Epithelial cell of esophagus (primary cell): ENCODE measurements around the gene POR.
"Not testable (repeated sequence)": the region's sequence is repeated elsewhere in the genome, so short reads cannot be mapped to it uniquely, and the experiment has no call there.

ENCODE experiments used
- DNase-seq: peaks from one replicate; pipeline ENCODE4 v3.0.0; 2010; ENCODE audit warnings: low read depth
- H3K4me3 ChIP-seq: 2 replicates; pipeline ENCODE4 v1.5.1; 2011; ENCODE audit warnings: mild to moderate bottlenecking, low read length, control low read depth
- TF ChIP-seq, protein P1 (sequence below): IDR thresholded peaks from 2 replicates; pipeline ENCODE4 v1.5.1; 2011; ENCODE audit warnings: low read depth, mild to moderate bottlenecking, low read length, control low read depth, inconsistent platforms; ENCODE audit not compliant: insufficient read depth; ENCODE audit errors: missing control alignments

The POR gene

DNA sequence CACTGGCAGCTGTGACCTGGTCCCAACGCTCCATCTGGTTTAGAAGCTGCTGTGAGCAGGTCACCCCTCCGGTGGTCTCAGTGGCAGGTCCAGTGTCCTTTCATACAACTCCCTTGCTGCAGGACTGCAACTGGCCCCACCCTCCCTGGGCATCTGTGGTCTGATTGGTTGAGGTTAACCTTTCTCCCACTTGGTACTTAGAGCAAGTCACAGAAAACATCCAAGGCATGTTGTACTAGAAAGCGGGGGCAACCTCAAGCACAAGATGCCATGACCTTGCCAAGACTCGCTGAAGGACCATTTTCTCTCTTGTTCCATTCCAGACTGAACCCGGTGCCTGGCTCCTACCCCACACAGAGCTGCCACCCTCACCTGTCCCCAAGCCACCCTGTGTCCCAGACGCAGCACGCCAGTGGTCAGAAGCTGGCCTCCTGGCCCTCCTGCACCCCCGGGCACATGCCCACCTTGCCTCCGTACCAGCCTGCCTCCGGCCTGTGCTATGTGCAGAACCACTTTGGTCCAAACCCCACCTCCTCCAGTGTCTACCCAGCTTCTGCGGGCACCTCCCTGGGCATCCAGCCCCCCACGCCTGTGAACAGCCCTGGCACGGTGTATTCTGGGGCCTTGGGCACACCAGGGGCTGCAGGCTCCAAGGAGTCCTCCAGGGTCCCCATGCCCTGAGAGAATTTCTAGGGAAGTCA lies 27.1 kb upstream of the POR start:
- TF ChIP-seq, protein P1, sequence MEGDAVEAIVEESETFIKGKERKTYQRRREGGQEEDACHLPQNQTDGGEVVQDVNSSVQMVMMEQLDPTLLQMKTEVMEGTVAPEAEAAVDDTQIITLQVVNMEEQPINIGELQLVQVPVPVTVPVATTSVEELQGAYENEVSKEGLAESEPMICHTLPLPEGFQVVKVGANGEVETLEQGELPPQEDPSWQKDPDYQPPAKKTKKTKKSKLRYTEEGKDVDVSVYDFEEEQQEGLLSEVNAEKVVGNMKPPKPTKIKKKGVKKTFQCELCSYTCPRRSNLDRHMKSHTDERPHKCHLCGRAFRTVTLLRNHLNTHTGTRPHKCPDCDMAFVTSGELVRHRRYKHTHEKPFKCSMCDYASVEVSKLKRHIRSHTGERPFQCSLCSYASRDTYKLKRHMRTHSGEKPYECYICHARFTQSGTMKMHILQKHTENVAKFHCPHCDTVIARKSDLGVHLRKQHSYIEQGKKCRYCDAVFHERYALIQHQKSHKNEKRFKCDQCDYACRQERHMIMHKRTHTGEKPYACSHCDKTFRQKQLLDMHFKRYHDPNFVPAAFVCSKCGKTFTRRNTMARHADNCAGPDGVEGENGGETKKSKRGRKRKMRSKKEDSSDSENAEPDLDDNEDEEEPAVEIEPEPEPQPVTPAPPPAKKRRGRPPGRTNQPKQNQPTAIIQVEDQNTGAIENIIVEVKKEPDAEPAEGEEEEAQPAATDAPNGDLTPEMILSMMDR = no peak
- DNase-seq = no peak
- H3K4me3 ChIP-seq = no peak overlapping the region

DNA sequence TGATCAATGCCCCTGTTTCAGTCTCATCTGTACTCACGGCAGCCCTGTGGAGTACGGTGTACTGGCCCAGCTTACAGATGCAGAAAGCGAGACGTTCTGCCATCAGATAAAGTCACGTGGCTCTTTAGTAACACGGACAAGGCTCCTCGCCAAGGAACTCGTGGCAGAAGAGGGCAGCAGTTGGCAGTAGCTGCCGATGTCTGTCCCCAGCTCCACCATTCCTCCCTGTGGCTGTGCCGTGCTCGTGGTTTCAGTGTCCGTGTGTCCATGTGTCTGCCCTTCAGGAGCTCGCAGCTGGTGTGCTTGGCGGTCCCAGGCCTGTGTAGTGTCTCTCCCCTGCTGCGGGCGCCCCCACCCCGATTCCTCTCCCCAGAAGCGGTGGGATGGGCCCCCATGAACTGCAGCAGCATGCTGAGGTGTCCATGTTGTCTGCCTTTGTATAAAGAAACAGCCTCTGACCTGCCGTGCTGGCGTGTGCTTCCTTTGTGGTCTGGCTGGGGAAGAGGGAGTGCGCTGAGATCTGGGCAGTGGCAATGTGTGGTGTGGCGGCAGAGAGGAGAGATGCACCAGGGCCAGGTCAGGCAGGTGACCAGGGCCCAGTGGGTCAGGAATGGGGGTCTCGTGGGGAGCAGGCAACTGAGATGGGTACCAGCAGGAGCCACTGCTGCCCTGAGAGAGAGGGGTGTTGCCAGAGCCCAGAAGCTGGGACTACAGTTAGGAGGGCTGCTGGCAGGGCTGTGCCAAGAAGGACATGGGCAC lies 26.3 kb upstream of the POR start:
- TF ChIP-seq, protein P1 = no peak
- DNase-seq = no peak
- H3K4me3 ChIP-seq = no peak overlapping the region

DNA sequence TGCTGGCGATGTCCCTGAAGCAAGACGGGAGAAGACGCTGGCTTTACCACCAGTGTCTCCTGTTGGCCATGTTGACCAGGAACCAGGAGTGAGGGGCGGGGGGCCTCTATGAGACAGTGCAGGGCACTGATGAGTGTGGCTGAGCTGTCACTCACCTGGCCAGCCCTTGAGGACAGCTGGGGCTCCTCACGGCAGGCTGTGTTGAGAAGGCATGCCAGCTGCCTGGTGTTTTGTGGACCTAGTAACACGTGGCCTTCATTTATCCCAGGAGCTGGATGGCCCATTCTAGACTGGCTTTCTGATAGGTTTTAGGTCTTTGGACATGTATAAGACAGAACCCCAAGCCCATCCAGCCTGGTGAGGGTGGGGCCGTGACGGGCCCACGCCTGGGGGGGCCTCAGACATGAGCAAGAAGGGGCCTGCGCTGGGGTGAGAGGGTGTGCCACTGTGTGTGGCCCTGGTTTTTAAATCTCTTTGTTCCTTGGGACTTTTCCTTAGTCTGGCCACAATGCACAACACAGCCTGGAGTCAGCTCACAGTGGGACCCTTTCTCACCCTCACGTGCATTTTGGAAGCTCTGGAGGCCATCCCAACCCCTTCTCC lies 25.6 kb upstream of the POR start:
- no peak for DNase-seq
- no peak overlapping the region for H3K4me3 ChIP-seq
- TF ChIP-seq, protein P1 = no peak

DNA sequence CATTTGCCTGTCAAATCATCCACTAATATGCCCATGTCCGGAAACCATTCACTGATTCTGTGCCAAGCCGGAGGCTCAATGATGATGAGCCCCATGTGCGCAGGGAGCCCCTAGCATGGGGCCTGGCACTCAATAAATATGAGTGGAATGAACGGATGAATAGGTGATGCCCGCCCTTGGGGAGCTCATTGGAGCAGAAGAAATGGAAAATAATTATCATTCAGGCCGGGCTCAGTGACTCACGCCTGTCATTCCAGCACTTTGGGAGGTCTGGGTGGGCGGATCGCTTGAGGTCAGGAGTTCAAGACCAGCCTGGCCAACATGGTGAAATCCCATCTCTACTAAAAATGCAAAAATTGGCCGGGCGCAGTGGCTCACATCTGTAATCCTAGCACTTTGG lies 25.1 kb upstream of the POR start:
- no peak overlapping the region for H3K4me3 ChIP-seq
- TF ChIP-seq, protein P1 = no peak
- no peak for DNase-seq

DNA sequence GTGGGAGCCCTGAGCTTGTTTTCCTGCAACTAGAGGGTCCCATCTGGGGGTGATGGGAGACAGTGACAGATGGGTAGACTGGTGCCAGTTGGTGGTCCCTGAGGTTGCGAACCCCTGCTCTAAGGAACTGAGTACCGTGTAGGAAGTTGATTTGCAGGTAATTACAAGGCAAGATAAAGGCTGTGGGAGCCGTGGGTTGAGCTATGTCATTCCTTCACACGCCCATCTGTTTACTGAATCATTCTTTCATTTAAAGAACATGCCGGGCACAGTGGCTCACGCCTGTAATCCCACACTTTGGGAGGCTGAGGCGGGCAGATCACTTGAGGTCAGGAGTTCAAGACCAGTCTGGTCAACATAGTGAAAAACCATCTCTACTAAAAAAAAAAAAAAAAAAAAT lies 23.7 kb upstream of the POR start:
- H3K4me3 ChIP-seq = not testable (repeated sequence)
- peak; percentile 33 for DNase-seq

- no peak for DNase-seq
- no peak overlapping the region for H3K4me3 ChIP-seq
- TF ChIP-seq, protein P1 = no peak
Measured at GRCh38 chr7:75891815-75892411, 23.0 kb upstream of the POR start.

DNA sequence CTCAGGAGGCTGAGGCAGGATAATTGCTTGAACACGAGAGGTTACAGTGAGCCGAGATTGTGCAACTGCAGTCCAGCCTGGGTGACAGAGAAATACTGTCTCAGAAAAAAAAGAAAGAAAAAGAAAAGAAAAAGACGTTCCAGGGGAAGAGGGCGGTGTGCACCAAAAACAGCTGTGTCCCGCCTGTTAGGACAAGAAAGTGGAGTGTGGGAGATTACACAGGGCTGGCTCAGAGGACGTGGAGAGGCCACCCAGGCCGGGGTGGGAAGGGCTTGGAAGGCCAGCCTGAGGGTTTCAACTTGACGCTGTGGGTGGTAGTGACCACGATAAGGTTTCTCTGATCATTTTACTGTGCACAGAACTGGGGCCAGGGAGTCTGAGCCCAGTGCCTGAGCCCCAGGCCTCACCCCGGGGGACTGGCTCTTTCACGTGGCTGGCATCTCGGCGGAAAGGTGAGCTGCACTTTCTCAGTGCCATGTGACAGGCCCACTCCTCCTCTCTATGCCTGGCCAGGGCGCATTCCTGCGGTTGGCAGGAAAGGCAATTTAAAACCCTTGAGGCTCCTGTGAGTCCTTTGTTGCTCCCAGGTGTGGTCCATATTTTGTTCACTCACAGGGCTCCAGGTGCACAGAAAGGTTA lies 22.2 kb upstream of the POR start:
- TF ChIP-seq, protein P1 = no peak
- peak; percentile 75 for DNase-seq
- H3K4me3 ChIP-seq = no peak overlapping the region
